ENCODE data around the gene NFIB. TPM values are rescaled to one million over a fixed set of nuclear protein-coding genes. Genes with fewer than 3 reads are reported as not detected.

Gene NFIB
- polyA plus RNA-seq, 3 donors = not detected

- no peak for TF ChIP-seq CTCF (IDR thresholded peaks at IDR 0.05)
- Histone ChIP-seq H3K9me3 (replicated peaks in 1 of 2; ENCODE audit: control insufficient read depth in 1 of 2, insufficient read depth in 1 of 2, low read length in 2 of 2) (no peaks in the 10 kb centered on the region), H3K4me1 (ENCODE audit: control insufficient read depth in 1 of 2, insufficient read depth in 2 of 2, low read length in 2 of 2) (no peaks in the 10 kb centered on the region), H3K27ac (ENCODE audit: low read depth in 1 of 2, low read length in 2 of 2) (no peak overlapping the region), H2AFZ (ENCODE audit: insufficient read depth, low read depth, low read length, poor library complexity, severe bottlenecking) (no peak overlapping the region), H3K9ac (ENCODE audit: insufficient read depth, low read length, poor library complexity, severe bottlenecking) (no peak overlapping the region), H3K4me2 (replicated peaks; ENCODE audit: extremely low read depth, low read length, poor library complexity, severe bottlenecking) (no peak overlapping the region), H4K20me1 (ENCODE audit: insufficient read depth, low read length) (no peaks in the 10 kb centered on the region), H3K4me3 (replicated peaks in 1 of 3; ENCODE audit: low read depth in 2 of 3, low read length in 3 of 3) (no peak overlapping the region), H3K79me2 (ENCODE audit: insufficient read depth, low read length) (no peaks in the 10 kb centered on the region), H3K27me3 (ENCODE audit: control insufficient read depth in 2 of 2, insufficient read depth in 2 of 2, low read length in 2 of 2) (no peaks in the 10 kb centered on the region), H3K36me3 (replicated peaks in 1 of 2; ENCODE audit: control insufficient read depth in 1 of 2, insufficient read depth in 2 of 2, low read length in 2 of 2) (no peaks in the 10 kb centered on the region)
- intact Hi-C loops (cut with micrococcal nuclease) = no loop called here
- peaks cover 0 to 5% (median 2%) of the 10 kb centered on the region in 7 donors for H3K9me3 Mint-ChIP-seq
- H3K36me3 Mint-ChIP-seq = no peaks in the 10 kb centered on the region
- peaks cover 0 to 2% (median 1%) of the 10 kb centered on the region in 3 donors for H3K27me3 Mint-ChIP-seq (ENCODE audit: low read depth in 3 of 3)
- no peak for DNase-seq
- H3K4me3 Mint-ChIP-seq = no peak overlapping the region
- no peaks in the 10 kb centered on the region for H3K4me1 Mint-ChIP-seq
- no peak overlapping the region for H3K27ac Mint-ChIP-seq
Measured at GRCh38 chr9:14221558-14221957, 92.4 kb downstream of the NFIB start.

- no peak overlapping the region for H3K4me2 ChIP-seq (replicated peaks; ENCODE audit: extremely low read depth, low read length, poor library complexity, severe bottlenecking)
- H3K27ac ChIP-seq (ENCODE audit: low read depth in 1 of 2, low read length in 2 of 2) = no peak overlapping the region
- H3K9me3 ChIP-seq (replicated peaks in 1 of 2; ENCODE audit: control insufficient read depth in 1 of 2, insufficient read depth in 1 of 2, low read length in 2 of 2) = no peaks in the 10 kb centered on the region
- DNase-seq = no peak
- H2AFZ ChIP-seq (ENCODE audit: insufficient read depth, low read depth, low read length, poor library complexity, severe bottlenecking) = no peak overlapping the region
- H3K27me3 ChIP-seq (ENCODE audit: control insufficient read depth in 2 of 2, insufficient read depth in 2 of 2, low read length in 2 of 2) = no peaks in the 10 kb centered on the region
- H3K36me3 ChIP-seq (replicated peaks in 1 of 2; ENCODE audit: control insufficient read depth in 1 of 2, insufficient read depth in 2 of 2, low read length in 2 of 2) = no peaks in the 10 kb centered on the region
- intact Hi-C loops (cut with micrococcal nuclease) = no loop called here
- Mint-ChIP-seq H3K4me1 (no peaks in the 10 kb centered on the region), H3K27me3 (ENCODE audit: low read depth in 3 of 3) (peaks cover 0 to 2% (median 1%) of the 10 kb centered on the region in 3 donors), H3K4me3 (no peak overlapping the region), H3K9me3 (peaks cover 0 to 5% (median 2%) of the 10 kb centered on the region in 7 donors), H3K36me3 (no peaks in the 10 kb centered on the region), H3K27ac (no peak overlapping the region)
- H3K4me3 ChIP-seq (replicated peaks in 1 of 3; ENCODE audit: low read depth in 2 of 3, low read length in 3 of 3) = no peak overlapping the region
- H3K9ac ChIP-seq (ENCODE audit: insufficient read depth, low read length, poor library complexity, severe bottlenecking) = no peak overlapping the region
- no peak for TF ChIP-seq CTCF (IDR thresholded peaks at IDR 0.05)
- 75% methylated on average over 1 of the region's 4 CpGs for WGBS (ENCODE audit: insufficient coverage)
- no peaks in the 10 kb centered on the region for H3K4me1 ChIP-seq (ENCODE audit: control insufficient read depth in 1 of 2, insufficient read depth in 2 of 2, low read length in 2 of 2)
- no peaks in the 10 kb centered on the region for H3K79me2 ChIP-seq (ENCODE audit: insufficient read depth, low read length)
- no peaks in the 10 kb centered on the region for H4K20me1 ChIP-seq (ENCODE audit: insufficient read depth, low read length)
Measured at GRCh38 chr9:14221119-14221518, 92.8 kb downstream of the NFIB start.

Data from CD14-positive monocyte (primary cell).